ENCODE data around the gene METTL25B. TPM values are rescaled to one million over a fixed set of nuclear protein-coding genes. Genes with fewer than 3 reads are reported as not detected.

Gene METTL25B
- total and polyA plus RNA-seq, 2 of the 13 experiments (the other 11 are each of a cell fraction or from before 2014, with no cell fraction given) = 11.9 to 24.0 TPM

GRCh38 chr1:156728599-156729462 is 562 bp downstream of the METTL25B start, which contains the start of gene ISG20L2 (continued):
- TF ChIP-seq HNF1B (CRISPR knock-in tag; IDR thresholded peaks at IDR 0.05) (no peak; the same call in 1 of the 2 replicates), ZNF431 (CRISPR knock-in tag; IDR thresholded peaks at IDR 0.05; ENCODE audit: borderline replicate concordance, low read depth) (no peak), PCBP1 (IDR thresholded peaks at IDR 0.05; ENCODE audit: borderline replicate concordance, low read depth, low read length) (no peak; the same call in 1 of the 2 replicates), ATF3 (CRISPR knock-in tag; IDR thresholded peaks at IDR 0.05) (no peak), WIZ (CRISPR knock-in tag; IDR thresholded peaks at IDR 0.05) (no peak), TOPORS (CRISPR knock-in tag; IDR thresholded peaks at IDR 0.05) (peak; percentile 46; the same call in 1 of the 2 replicates), ZNF598 (CRISPR knock-in tag; IDR thresholded peaks at IDR 0.05; ENCODE audit: borderline replicate concordance) (0 out of 2 replicates have a peak, but pooled peaks have one; percentile 38), ZNF616 (CRISPR knock-in tag; IDR thresholded peaks at IDR 0.05; ENCODE audit: low read depth) (no peak), MZF1 (CRISPR knock-in tag; IDR thresholded peaks at IDR 0.05; ENCODE audit: borderline replicate concordance) (no peak), RBFOX2 (IDR thresholded peaks at IDR 0.05; ENCODE audit: low read depth, low read length) (peak; percentile 81), TRIM24 (CRISPR knock-in tag; IDR thresholded peaks at IDR 0.05) (no peak), ZFP36 (IDR thresholded peaks at IDR 0.05; ENCODE audit: borderline replicate concordance, low read depth, low read length, partially characterized antibody) (no peak), LCORL (IDR thresholded peaks at IDR 0.05) (no peak), LCORL (CRISPR knock-in tag; IDR thresholded peaks at IDR 0.05) (no peak), KLF11 (CRISPR knock-in tag; IDR thresholded peaks at IDR 0.05) (peak; percentile 66; the same call in 1 of the 2 replicates), ZBTB42 (CRISPR knock-in tag; IDR thresholded peaks at IDR 0.05) (no peak), DMAP1 (CRISPR knock-in tag; IDR thresholded peaks at IDR 0.05) (peak; percentile 64; the same call in 1 of the 2 replicates), ZNF720 (CRISPR knock-in tag; IDR thresholded peaks at IDR 0.05) (no peak), RXRB (CRISPR knock-in tag; IDR thresholded peaks at IDR 0.05; ENCODE audit: borderline replicate concordance) (no peak; the same call in 1 of the 2 replicates), DDIT3 (CRISPR knock-in tag; IDR thresholded peaks at IDR 0.05) (no peak), ZNF207 (IDR thresholded peaks at IDR 0.05; ENCODE audit: borderline replicate concordance) (no peak), SALL1 (CRISPR knock-in tag; IDR thresholded peaks at IDR 0.05) (peak; percentile 66), CREBL2 (CRISPR knock-in tag; IDR thresholded peaks at IDR 0.05; ENCODE audit: borderline replicate concordance) (no peak), THAP8 (CRISPR knock-in tag; IDR thresholded peaks at IDR 0.05; ENCODE audit: borderline replicate concordance) (no peak), FOXC1 (CRISPR knock-in tag; IDR thresholded peaks at IDR 0.05; ENCODE audit: borderline replicate concordance) (no peak), POLR2G (IDR thresholded peaks at IDR 0.05; ENCODE audit: low read depth, low read length) (peak; percentile 77), SSRP1 (CRISPR knock-in tag; IDR thresholded peaks at IDR 0.05) (no peak)

All from HepG2 (cell line).